SHP77 (cell line): ENCODE measurements around the gene PPP1CA.
"Not testable (repeated sequence)": the region's sequence is repeated elsewhere in the genome, so short reads cannot be mapped to it uniquely, and the experiment has no call there.

Source experiments
- DNase-seq, 2 experiments: peaks; one replicate each; lab custom pipeline; 2025; lab: John Stamatoyannopoulos, UW

Gene PPP1CA

GRCh38 chr11:67417425-67417824 is 15.8 kb upstream of the PPP1CA start:
- DNase-seq = no peak

GRCh38 chr11:67416416-67417335 is 15.0 kb upstream of the PPP1CA start:
- DNase-seq = peak; percentile 67 to 79

GRCh38 chr11:67415501-67416304 is 14.0 kb upstream of the PPP1CA start, which contains the start of gene CARNS1:
TSS of gene CARNS1 (plus strand) at chr11:67415678. CDS start at chr11:67416200, 522 bp downstream.
- DNase-seq = no peak

- no peak for DNase-seq
These were observed 11.7 kb upstream of the PPP1CA start for GRCh38 chr11:67413266-67413849.

GRCh38 chr11:67412495-67413179 is 11.0 kb upstream of the PPP1CA start:
- no peak for DNase-seq

- DNase-seq = no peak
These were observed 10.1 kb upstream of the PPP1CA start for GRCh38 chr11:67411785-67412152.

GRCh38 chr11:67410984-67411784 is 9.5 kb upstream of the PPP1CA start:
- DNase-seq = no peak

- no peak for DNase-seq
These were observed 8.7 kb upstream of the PPP1CA start for GRCh38 chr11:67410369-67410831.

- peak; percentile 49 to 57 for DNase-seq
These were observed 8.2 kb upstream of the PPP1CA start for GRCh38 chr11:67409781-67410368.

GRCh38 chr11:67409261-67409666 is 7.6 kb upstream of the PPP1CA start:
- no peak for DNase-seq

GRCh38 chr11:67408437-67409200 is 7.0 kb upstream of the PPP1CA start:
- DNase-seq = no peak

GRCh38 chr11:67407688-67408163 is 6.1 kb upstream of the PPP1CA start:
- no peak for DNase-seq

GRCh38 chr11:67406969-67407687 is 5.5 kb upstream of the PPP1CA start:
- peak; percentile 66 to 80 for DNase-seq

- DNase-seq = no peak
These were observed 4.8 kb upstream of the PPP1CA start for GRCh38 chr11:67406420-67406968.

GRCh38 chr11:67405688-67406339 is 4.2 kb upstream of the PPP1CA start:
- no peak for DNase-seq

- no peak for DNase-seq
These were observed 3.5 kb upstream of the PPP1CA start for GRCh38 chr11:67405196-67405567.

- DNase-seq = no peak
These were observed 3.0 kb upstream of the PPP1CA start for GRCh38 chr11:67404515-67405195.

- not testable (repeated sequence) for DNase-seq
These were observed 1.4 kb upstream of the PPP1CA start for GRCh38 chr11:67403085-67403484.
